M059J (cell line): ENCODE measurements around the gene PLEKHN1. TPM values are rescaled to one million over a fixed set of nuclear protein-coding genes. Genes with fewer than 3 reads are reported as not detected.

ENCODE experiments used
- total RNA-seq: library from RNA; depleted of rRNA; stranded (reverse); fragments of >200 nt; shearing (Covaris generic); gene quantifications from 2 replicates; pipeline ENCODE4 v1.2.3, GENCODE V29; 2014; rRNA removed

PLEKHN1 gene
- total RNA-seq, 1 experiment from 2014 or later, result 4.5 TPM

Other genes starting within 250 kb of the PLEKHN1 start
- gene SAMD11, start 42.6 kb upstream of the PLEKHN1 start, total RNA-seq, result 30.5 and 59.8 TPM in 2 replicates
- gene NOC2L, start 7.2 kb upstream of the PLEKHN1 start, total RNA-seq, result 60.1 and 102 TPM in 2 replicates
- 4.3 and 7.8 TPM in 2 replicates for gene KLHL17, start 5.9 kb upstream of the PLEKHN1 start, total RNA-seq
- gene PERM1, start 15.6 kb downstream of the PLEKHN1 start, total RNA-seq, result 0.37 and 1.0 TPM in 2 replicates
- 44.1 and 51.8 TPM in 2 replicates for gene HES4, start 33.6 kb downstream of the PLEKHN1 start, total RNA-seq
- gene ISG15, start 47.0 kb downstream of the PLEKHN1 start, total RNA-seq, result 2,871 and 3,124 TPM in 2 replicates
- gene AGRN, start 53.6 kb downstream of the PLEKHN1 start, total RNA-seq, result 117 and 282 TPM in 2 replicates
- not detected in 2 replicates for gene RNF223, start 107.8 kb downstream of the PLEKHN1 start, total RNA-seq
- 17.4 and 17.5 TPM in 2 replicates for gene C1orf159, start 149.6 kb downstream of the PLEKHN1 start, total RNA-seq
- not detected in 2 replicates for gene TTLL10, start 207.4 kb downstream of the PLEKHN1 start, total RNA-seq
- gene TNFRSF18, start 240.1 kb downstream of the PLEKHN1 start, total RNA-seq, result not detected in 2 replicates
- not detected in 2 replicates for gene TNFRSF4, start 247.7 kb downstream of the PLEKHN1 start, total RNA-seq